Measurements from ENCODE around the gene AGAP1.

GRCh38 chr2:235623752-235624151 lies 129.9 kb downstream of the AGAP1 start:
- TF ChIP-seq CTCF (IDR thresholded peaks at IDR 0.05) (no peak), POLR2A (IDR thresholded peaks at IDR 0.05) (no peak)

All from thyroid gland (tissue), 4 donors.